ENCODE measurements around the gene SYCP3.

The SYCP3 gene
- 0.48 to 0.96 reads per million in 2 experiments for total RNA-seq

DNA sequence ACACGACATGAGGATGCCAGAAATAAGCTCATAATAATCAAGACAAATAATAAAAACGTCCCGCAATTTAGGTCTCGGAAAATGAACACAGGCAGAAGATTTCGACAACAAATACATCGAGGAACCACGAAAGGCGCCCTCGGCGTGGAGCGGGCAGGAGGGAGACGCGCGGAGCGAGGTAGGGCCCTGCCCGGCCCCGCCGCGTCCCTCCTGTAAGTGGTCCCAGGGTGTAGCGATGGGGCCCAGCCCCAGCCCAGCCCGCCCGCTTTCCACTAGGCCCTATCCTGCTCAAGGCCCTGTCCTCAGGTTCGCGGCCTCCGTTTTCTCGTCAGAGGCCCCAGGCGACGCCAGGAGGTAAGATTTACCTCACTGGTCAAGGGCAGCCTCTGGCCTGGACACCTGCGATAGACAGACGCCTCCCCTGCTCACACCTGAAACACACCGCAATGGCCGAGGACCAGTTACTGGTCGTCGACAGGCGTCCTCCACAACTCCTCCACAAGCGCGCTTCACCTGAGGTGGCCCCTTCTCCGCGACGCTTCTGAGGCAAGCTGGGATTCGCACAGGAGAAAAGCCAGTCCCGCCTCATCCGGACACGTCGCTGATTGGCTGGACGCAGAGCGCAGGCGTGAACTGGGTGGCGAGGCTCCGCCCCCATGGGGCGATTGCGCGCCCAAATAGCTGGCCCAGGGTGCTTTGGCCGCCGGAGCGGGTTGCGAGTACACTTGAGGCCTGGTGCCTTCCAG, at the start of gene SYCP3:
Gene SYCP3, minus strand, starts transcription at position 543 of the 746 bp plus-strand sequence. CDS start 1,527 bp downstream, outside the sequence.
- DNase-seq (ENCODE audit: low read depth) = no peak

DNA sequence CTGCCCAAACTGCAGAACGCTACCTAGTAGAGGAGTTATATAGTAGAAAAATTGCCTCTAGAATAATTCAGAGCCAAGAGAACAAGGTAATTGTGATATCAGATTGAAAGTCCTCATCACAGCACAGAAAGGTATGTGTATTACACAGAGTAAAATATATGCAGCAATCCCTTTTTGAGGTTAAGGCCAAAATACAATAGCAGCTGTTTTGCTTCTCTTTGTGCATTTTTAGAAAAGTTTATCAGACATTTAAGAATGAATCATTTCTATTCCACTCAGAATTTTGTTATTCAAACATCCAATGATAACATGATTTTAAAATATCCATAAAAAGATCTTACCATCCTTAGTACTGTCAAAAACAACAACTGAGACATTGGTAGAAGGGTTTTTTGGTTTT, 46.4 kb upstream of the SYCP3 start:
- DNase-seq (ENCODE audit: low read depth) = no peak

DNA sequence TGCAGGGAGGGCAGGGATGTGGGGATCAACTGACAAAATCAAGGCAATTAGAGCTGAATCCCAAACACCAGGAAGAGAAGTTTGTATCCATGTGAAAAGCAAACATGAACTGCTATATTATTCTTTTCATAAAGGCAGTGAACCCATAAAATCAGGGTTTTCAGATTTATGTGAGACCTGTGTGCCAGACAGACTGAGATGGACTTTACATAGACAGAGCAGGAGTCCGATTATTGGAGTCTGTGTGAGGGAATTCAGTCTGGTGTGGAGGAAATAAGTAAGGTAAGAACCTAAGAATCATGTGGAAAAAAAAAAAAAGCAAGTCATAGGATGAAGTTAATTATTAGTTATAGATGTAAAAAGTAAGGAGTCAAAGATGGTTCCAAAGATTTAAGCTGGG, 45.1 kb upstream of the SYCP3 start:
- DNase-seq (ENCODE audit: low read depth) = no peak

DNA sequence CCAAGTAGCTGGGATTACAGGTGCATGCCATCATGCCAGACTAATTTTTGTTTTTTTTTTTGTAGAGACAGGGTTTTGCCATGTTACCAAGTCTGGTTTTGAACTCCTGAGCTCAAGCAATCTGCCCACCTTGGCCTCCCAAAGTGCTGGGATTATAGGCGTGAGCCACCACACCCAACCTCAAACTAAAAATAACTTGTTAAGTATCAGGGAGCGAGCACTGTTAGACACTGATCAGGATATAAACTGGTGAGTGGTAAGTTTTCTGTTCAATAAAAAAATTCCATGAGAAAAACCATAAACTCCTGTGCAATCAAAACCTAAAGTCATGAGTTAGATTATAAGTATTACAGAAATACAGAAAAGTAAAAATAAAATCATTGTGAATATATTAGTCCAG, 44.6 kb upstream of the SYCP3 start:
- no peak for DNase-seq (ENCODE audit: low read depth)

DNA sequence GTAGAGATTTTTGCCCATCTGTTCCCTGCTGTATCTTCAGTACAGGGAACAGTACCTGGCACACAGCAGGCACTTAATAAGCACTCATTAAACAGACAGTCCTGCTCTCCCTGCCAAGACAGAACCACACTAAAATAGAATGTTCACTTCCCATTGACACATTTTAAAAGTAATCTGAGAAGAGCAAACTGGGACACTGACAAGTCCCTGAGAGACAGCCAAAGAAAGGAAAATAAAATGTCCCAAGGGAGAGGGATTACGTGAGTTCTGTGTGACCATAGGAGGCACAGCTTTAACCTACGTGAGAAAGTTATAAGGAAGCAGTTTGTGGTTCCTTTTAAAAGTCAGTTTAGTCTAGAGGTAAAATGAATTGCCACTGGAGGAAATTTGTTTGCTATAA, 43.9 kb upstream of the SYCP3 start:
- DNase-seq (ENCODE audit: low read depth) = no peak

DNA sequence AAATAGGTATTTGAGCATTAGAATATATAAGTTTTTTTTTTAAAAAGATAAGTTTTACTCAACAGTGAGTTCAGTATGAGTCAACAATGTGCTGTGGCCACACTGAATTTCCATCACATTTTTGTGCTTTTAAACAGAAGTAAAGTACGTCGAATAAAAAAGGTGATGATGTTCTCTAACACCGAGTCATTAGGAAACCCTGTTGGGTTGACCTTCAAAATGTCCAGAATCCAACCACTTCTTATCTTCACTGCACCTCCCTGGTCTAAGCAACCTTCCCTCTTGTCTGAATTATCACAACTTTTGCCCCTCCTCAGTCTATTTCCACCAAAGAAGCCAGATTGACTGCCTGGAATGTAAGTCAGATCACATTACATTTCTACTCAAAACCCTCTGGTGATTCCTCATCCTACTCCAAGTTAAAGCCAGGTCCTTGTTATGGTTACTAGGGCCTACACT, 43.0 kb upstream of the SYCP3 start:
- DNase-seq (ENCODE audit: low read depth) = no peak

DNA sequence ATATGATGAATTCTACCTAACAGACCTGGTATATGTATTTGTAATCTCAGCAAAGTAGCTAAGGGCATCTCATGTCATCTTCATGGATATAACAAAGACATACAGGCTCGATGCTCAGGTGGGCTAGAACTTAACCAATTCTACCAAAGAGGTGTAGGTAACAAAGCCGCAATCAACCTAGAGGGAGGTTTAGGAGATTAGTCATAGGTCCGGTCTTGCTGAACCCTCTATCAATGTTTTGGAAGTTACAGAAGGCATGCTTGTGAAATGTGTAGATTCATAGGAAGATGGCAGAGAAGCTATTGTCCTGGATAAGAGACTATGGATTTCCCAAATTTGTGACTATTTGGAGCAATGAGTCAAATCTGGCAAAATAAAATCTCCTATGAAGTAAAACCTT, 42.6 kb upstream of the SYCP3 start:
- no peak for DNase-seq (ENCODE audit: low read depth)

DNA sequence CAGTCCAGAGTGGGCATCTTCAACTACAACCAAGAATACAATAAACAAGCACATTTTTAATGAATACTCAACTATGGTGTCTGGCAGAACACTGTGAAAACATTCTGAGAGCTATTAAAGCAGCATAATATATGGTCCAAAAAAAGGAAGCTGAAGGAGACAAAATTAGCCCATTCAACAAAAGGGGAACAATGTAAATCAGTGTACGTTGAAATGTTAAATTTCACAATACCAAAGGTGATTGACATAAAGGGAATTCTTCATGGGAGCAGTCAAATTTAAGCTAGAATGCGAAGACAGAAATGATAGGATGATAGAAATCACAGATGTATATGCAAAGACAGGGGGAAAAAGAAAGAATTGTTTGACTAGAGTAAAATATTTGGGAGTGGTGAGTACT, 41.3 kb upstream of the SYCP3 start:
- DNase-seq (ENCODE audit: low read depth) = no peak

DNA sequence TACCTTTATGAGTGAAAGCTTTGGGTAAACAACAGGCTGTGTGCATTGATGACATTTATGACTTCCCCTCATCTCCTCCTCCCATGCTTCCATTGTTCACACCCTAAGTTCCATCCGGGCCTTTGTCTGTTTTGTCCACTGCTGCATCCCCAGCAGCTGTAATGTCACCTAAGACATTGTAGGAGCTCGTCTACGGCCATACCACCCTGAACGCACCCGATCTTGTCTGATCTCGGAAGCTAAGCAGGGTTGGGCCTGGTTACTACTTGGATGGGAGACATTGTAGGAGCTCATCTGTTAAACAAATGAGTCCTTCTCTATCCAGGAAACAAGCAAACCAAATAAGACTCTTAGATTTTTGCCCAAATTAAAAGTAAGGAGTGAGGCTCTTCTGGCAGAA, 40.4 kb upstream of the SYCP3 start:
- no peak for DNase-seq (ENCODE audit: low read depth)

DNA sequence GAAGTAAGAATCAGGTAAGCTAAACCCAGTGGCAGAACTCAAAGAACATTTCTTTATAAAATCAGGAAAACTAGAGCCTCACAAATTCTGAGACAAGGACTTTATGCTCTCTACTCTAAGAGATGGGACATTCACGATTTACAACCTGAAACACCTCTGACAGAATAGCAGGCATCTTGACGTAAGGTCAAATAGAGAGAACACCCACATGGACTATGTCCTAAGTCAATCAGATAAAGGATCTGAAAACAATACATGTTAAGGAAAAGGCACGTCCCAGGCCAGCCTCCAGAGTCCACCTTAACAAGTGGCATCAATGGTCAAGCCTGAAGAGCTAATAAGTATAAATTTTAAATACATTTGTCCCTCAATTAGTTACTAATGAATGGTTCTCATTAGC, 39.9 kb upstream of the SYCP3 start:
- DNase-seq (ENCODE audit: low read depth) = no peak

DNA sequence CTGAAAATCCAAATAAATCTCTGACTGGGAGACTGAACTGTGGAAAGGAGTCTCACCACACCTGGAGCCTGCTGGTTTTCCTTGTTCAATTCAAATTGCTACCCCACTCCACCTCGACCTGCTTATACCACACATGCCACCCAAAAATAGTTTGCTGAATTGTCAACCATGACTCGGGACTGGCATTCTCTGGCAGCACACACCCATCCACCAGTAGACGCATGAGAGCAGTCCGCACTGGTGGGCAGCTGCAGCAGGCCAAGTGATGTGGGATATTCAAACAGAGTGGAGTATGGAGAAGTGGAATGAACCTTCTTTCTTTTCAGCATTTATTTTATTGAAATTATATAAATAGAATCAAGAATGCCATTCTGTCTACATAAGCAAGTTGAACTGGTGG, 38.7 kb upstream of the SYCP3 start:
- no peak for DNase-seq (ENCODE audit: low read depth)

DNA sequence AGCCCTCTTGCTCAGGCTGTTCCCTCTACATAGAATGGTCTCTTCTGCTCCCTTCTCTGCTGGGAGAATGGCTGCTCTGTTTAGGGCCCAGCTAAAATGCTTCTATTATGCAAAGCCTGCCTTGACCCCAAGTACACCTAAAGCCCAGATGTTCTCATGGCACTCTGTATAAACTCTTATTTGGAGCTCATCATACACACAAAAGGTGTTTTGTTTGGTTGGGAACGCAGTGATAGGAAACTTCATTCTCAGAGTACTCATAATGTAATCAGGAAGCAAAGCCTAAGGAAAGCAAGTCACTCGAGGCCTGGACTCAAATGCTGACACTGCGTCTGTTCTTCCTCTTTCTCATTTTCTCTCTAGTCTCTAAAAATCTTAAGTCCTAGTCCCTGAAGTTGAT, 38.2 kb upstream of the SYCP3 start:
- no peak for DNase-seq (ENCODE audit: low read depth)

DNA sequence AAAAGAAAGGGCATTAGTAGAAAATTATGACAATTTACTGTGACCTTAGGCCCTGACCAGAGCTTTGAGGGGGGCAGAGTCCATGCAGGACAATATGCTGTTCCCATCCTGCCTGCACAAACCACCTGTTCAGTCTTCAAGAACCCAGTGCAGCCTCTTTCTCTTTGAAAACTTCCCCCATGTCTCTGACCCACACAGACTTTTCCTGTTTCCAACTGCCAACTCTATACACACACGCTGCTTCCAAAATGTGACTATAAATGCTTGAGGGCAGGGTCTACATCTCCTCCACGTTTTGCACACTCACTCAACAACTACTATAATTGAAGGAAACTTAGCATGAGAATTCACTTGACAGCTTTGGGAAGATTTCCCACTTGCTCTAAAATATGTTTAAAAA, 36.6 kb upstream of the SYCP3 start:
- no peak for DNase-seq (ENCODE audit: low read depth)

DNA sequence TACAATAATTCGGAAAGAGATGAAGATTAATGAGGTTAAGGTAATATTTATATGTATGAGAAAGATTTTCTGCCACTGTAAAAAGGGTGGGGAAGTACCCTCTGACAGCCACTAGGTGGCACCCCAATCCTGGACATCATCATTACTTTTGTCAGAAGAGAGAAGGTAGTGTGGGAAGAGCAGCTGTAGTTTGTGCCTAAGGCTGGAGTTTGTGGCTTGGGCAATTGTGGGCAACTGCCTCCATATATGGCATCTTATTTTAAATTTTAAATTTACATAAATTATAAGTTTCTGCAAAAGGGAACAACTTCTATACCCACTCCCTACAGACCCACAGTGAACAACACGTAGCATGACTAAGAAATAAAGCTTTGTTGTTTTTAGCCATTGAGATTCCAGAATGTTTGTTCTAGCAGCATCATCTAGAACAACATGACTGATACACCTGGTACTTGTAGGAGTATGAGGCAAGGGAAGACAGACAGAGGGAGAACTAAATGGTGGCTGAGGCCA, 34.4 kb upstream of the SYCP3 start:
- peak; percentile 51 for DNase-seq (ENCODE audit: low read depth)

DNA sequence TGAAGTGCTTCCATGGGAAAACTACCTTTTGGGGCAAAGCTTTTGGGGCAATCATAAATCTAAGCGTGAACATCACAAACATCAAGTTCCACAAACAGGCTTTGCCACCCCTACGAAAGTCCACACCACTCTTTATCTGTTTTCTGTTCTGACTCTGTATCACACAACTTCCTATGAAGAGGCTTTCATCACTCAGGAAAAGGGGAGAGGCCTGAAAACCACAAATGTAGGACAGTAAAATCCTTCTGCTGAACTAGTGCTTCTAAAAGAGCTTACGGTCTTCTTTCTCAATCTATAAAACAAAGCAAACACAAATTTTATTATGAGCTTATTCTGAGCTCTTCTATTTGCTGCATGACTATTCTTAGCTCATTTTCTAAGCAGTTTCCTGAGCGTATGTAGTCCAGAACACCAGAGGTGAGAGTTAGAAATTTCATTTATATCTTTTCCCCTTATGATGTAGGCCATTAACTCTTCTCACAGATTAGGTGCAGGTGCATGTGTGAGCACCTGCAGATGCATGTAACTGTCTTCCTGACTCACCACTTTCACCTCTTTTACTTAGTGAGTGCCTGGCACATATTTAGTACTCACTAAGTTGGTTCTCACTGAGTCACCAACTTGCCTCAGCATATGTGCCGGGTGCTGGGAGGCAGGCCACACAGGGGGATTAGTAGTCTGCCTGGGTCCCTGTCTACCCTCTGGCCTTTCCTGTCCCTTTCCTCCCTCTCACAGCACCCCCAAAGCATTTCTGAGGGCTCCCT, 32.9 kb upstream of the SYCP3 start:
- no peak for DNase-seq (ENCODE audit: low read depth)

DNA sequence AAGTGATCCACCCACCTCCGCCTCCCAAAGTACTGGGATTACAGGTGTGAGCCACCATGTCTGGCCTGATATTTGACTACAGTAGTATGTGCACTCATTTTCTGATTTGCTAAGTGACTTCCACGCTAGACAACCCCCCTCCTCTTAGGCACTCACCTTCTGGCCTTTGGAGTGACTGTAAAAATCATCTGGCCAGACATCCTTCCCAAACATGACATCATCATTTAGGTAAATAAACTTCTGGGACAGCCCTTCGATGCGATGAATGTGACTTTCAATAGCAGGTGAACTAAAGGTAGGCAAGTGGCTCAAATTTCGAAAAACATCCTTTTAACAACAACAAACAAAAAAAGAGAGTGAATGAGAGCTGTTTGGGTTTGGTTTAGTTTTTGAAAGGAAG, 30.6 kb upstream of the SYCP3 start:
- DNase-seq (ENCODE audit: low read depth) = no peak

DNA sequence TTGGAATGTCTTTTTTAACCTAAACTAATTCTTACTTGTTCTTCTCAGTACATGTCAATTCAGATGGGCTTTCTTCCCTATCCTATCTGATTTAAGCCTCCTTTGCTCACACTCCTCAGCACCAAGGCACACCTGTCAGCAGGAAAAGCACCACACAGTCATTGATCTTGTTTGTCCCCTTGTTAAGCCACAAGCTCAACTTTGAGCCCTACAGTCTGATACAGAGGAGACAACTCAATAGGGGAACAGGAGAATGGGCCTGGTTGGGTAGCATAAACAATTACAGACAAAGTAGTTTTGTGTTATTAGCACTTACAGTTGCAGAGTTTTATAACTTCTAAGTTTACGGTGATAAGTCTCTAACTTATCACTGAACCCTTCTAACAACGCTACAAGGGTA, 29.5 kb upstream of the SYCP3 start:
- no peak for DNase-seq (ENCODE audit: low read depth)

DNA sequence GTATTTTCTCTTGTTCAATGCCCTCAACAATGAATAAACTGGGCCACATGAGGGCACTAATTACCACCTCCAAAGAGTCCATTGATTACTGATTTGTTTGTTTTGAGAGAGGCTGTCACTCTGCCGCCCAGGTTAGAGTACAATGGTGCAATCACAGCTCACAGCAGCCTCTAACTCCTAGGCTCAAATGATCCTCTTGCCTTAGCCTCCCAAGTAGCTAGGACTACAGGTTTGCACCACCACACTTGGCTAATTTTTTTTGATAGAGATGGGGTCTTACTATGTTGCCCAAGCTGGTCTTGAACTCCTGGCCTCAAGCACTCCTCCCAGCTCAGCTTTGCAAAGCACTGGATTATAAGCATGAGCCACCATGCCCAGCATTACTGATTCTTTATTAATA, 28.3 kb upstream of the SYCP3 start:
- DNase-seq (ENCODE audit: low read depth) = no peak

DNA sequence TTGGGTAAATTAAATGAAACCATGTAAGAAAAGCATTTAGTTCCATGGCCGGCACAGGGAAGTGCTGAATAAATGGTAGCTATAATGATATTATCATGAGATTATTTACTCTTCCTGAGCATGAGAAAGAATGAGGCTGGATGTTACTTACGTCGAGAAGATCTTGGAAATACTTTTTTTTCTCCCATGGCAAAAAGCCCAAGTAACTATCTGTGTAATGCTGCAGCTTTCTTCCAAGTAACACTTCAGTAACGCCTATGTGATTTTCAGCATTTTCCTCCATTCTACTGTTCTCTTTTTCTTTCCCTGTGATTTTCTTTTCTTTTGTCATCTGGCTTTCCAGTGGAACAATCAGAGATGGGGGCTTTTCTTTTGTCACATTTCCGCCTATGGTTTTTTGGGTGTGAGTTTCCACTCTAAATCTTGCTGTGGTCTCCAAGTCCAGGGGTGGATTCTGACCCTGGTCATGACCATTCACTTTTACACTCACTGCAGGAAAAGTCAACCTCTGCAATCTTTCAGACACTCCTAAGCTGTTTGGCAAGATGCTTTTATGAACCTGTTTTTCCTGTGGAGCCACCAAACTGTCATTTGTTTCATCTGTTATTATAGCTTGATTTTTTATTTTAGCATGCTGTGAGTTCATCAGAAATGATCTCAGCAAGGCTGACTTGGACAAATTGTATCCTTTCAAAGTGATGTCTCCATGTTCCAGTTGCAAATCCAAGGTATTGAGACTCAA, 25.0 kb upstream of the SYCP3 start:
- no peak for DNase-seq (ENCODE audit: low read depth)

DNA sequence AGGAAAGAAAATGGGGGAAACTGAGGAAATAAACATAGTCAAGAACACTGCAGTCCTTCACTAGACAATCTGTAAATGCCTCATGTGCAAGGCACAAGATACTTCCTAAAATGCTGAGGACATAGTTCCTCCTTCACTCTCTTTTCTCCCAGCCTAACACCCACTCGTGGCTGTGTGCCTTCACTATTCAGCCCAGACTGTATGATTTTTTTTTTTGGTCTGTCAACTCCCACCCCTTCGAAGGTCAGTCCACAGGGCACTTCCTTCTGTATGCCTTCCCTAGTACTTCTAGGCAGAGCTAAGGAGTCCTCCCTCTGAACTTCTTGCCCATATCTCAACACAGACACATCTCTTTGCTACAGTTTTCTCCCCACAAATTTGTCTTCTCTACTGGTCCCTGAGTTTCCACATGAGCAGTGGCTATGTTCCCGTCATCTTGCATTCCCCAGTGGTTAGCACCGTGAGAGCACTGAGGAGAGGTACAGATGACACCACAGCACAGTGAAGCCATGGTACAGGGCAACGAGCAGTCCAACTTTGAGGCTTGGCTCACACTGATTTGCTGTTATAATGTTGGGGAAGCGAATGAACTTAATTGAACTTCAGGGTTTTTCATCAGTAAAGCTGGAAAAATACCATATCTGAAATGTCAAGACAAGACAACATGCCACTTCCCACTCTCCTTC, 24.1 kb upstream of the SYCP3 start:
- DNase-seq (ENCODE audit: low read depth) = no peak

DNA sequence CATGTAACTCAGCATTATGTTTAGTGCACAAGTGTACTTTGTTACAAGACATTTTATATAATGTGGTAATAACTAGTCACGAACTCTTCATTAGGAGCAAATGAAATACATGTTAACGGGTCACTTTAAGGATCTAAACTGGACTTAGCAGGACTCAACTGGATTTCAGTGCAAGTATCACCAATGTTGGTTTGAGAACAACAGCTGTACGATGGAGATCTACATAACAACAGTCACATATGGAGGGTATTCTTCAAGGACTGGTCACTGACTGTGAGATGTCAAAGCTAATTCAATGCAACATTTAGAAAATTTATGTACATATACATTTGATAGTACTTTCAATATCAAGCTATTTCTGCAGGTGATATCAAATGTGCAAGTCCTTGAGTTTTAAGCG, 22.5 kb upstream of the SYCP3 start:
- no peak for DNase-seq (ENCODE audit: low read depth)

DNA sequence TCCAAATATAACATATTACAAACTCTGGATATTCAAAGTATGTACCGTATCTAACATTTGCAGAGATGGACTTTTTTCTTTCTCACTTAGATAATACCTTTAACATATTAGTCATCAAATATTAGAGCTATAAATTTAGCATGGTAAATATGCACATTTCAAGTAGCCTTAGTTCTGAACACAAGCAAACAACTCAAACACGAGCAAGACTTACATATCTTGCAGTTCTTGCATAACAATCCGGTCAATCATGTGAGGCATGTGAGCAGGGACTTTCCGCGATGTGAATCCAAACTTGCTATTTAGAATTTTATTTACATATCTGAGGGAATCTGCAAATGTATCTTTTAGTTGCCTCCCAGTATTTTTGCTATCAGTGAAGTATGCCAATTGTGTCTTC, 22.1 kb upstream of the SYCP3 start:
- no peak for DNase-seq (ENCODE audit: low read depth)

Data from T follicular helper cell (primary cell).